Activated CD8-positive, alpha-beta memory T cell treated with anti-CD3 and anti-CD28 coated beads for 24 hours (primary cell): ENCODE data around the gene NKX6-2.
"Not testable (repeated sequence)": the region's sequence is repeated elsewhere in the genome, so short reads cannot be mapped to it uniquely, and the experiment has no call there.

Experiments
- DNase-seq: peaks from one replicate; pipeline ENCODE4 v3.0.0-alpha.2; 2020

The NKX6-2 gene

GRCh38 chr10:132793871-132794849 is 8.2 kb upstream of the NKX6-2 start:
- DNase-seq: no peak

GRCh38 chr10:132793213-132793612 is 7.3 kb upstream of the NKX6-2 start:
- no peak for DNase-seq

DNA sequence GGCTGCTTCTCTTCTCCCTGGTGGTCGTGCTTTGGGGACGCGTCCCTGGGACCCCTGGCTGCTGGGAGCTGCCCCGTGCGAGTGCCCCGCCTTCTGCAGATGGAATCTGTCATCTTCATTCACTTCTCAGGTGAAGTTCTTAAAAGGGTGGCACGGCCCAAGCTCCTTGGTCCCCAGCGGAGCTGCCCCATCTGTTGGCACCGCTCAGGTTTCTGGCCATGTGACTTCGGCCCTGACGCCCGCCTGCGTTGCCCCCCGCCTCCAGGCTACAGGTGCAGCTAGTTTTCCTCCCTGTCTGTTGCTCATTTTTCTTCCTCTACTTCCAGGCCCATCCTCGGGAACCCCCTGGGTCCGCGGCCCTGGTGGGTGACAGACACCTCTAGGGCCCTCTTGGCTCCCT is 6.8 kb upstream of the NKX6-2 start:
- no peak for DNase-seq

GRCh38 chr10:132792099-132792498 is 6.2 kb upstream of the NKX6-2 start:
- DNase-seq: not testable (repeated sequence)

GRCh38 chr10:132790934-132791829 is 5.2 kb upstream of the NKX6-2 start:
- DNase-seq: no peak

- DNase-seq: no peak
Observed at GRCh38 chr10:132790470-132790869, 4.5 kb upstream of the NKX6-2 start.

DNA sequence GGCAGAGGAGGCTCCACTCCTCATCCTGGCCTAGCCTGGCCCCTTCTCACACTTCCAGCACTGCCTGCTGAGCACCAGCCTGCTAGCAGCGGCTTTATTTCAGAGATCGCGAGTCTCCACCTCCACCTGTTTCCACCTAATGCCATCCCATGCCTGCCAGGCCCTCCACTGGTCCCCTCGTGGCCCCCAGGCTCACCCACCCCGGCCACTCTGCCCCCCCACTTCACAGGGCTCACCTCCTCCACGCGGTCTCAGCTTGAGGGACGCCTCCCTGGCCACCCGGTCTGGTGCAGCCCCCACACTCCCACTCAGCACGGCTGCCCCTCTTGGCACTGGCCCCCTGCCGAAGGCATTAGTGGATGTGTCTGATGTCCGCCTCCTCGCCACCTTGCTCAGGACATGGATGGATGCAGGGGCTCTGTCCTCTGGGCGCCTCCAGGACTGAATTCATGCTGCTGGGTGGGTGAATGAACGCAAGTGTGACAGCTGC is 3.8 kb upstream of the NKX6-2 start:
- no peak for DNase-seq

GRCh38 chr10:132788831-132789219 is 2.9 kb upstream of the NKX6-2 start:
- no peak for DNase-seq

- DNase-seq: no peak
Observed at GRCh38 chr10:132788180-132788830, 2.4 kb upstream of the NKX6-2 start.

DNA sequence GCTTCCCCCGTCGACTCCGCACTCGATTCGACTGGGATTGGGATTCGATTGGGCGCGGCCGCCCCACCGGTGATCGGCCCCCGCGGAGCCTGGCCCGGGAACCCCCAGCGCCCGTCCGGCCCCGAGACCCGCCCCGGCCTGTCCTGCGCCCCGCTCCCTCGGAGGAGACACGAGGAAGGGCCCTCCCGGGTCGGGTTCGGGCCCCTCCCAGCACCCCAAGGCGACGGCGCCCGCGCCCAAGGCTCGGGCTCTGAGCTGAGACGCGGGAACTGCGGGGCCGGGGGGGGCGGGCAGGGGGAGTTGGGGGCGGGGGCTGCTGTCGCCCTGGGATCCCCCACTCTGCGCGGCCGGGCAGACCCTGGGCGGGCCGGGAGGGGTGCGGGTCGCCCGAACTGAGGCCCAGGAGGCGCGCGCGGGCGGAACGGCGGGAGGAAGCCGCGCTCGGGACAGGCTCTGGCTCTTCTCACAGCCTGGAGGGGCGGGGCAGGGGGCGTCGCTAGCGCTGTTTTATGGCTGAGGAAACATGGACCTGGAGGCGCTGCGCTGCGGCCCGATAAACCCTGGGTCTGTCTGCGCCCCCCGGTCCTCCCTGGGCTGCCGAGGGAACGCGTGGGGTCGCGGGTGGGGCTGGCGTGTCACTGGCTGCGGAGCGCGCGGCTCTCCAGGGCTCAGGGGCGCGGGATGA is 1.7 kb upstream of the NKX6-2 start:
- no peak for DNase-seq

GRCh38 chr10:132786884-132787494 is 1.0 kb upstream of the NKX6-2 start:
- no peak for DNase-seq

DNA sequence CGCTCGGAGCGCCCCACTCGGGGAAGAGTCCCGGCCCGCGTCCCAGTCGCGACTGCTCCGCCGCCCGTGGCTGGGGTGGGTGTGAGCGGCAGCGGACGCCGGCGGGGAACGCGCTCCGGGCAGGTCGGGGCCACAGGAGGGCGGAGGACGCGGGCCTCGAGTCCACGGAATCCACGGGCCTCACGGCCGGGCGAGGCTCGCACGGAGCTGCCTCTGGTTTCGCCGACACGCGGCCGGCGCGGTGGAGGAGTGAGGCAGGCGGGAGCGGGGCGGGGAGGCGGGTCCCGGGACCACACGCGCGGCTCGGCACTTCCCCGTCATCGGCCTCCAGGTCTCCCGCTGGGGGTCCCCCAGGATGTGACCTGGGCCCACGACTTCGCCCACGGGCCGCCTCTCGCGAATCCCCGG is 533 bp upstream of the NKX6-2 start:
- no peak for DNase-seq

- no peak for DNase-seq
Observed at GRCh38 chr10:132784866-132785722, 853 bp downstream of the NKX6-2 start.

DNA sequence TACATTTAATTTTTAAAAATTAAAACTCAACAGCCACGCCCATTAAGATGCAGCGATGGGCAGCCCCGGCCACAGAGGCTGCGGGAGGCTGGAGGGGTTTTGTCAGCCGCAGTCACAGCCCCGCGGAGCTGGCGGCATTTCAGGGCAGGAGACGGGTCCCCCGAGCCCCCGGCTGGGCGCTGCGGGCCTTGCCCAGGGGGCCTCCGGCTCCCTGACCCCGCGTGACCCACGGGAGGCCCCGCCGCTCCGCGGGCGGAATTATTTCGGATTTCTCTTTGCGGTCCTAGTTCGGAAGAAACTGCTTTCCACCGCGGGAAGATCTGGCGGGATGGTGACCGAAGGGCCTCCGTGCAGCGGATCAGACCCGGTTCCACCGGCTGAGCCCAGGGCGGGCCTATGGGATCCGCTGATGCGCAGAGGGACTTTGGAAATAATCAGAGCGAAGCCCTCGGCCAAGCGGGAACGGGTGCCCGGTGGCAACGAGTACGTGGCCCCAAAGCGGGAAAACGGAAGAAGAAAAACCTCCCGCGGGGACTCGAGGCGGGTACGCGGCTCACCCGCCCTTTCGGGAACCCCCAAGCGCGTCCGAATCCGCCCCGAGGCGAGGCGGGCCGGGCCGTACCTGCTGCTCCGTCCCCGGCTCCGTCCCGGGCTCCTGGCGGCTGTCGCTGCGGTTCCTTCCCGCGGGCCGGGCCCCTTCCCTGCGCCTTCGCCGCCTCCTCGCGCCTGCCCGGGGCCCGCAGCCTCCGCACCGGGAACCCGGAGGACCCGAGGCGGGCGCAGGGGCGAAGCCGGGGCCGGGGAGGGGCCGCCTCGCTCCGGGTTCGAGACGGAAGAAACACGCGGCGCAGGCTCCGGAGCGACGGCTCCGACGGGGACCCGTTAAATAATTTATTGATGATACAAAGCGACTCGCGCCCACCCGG is 1.7 kb downstream of the NKX6-2 start:
- DNase-seq: no peak

DNA sequence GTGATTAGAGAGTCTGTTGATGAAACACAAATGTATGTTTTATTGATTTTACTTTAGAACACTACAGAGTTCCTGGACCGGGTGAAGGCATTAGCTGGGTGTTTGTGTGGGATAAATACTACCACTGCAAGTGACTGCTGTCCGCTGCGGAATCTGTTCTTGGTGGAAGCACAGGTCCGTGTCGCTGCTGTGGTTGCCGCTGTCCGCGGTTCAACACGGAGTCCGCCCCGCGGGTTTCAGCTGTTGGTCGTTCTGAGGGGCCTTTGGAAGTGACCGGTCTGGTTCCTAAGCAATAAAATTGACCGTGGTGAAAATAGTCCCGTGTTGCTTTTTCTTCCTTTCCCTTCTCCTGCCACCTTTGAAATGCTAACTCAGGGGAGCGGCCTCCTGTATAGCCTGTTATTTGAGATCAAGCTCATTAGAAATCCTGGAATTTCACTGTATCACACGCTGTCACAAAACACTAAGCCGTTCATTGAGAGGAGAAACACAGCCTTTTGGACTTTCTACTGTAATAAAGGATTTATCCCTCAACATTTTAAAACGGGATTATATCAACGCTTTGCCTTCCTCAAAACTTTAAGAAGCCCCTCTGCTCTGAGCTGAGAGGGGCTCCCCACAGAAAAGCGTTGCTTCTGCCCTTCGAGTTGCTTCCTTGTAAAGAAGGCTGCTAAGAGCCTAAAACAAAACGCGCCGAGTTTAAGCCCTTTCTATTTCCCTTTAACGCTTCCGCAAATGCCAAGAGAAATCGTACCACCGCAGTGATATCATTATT is 2.6 kb downstream of the NKX6-2 start:
- no peak for DNase-seq

DNA sequence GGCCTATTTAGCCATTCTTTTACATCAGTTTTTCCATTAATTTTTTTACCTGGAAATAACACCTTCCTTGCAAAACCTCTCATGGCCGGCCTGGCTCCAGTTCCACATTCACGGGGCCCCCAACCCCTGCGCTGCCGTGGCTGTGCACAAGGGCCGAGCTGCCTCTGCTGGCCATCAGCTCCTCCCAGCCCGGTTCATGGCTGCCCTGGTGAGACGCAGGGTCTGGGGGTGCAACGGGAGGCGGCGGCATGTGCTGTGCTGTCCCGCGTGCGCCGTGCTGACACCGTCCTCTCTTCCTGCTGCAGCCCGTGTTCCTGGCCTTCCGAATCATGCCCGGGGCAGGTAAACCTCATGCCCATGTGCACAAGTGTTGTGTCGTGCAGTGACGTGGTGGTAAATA is 4.4 kb downstream of the NKX6-2 start:
- DNase-seq: no peak

GRCh38 chr10:132780356-132780755 is 5.6 kb downstream of the NKX6-2 start:
- DNase-seq: no peak

DNA sequence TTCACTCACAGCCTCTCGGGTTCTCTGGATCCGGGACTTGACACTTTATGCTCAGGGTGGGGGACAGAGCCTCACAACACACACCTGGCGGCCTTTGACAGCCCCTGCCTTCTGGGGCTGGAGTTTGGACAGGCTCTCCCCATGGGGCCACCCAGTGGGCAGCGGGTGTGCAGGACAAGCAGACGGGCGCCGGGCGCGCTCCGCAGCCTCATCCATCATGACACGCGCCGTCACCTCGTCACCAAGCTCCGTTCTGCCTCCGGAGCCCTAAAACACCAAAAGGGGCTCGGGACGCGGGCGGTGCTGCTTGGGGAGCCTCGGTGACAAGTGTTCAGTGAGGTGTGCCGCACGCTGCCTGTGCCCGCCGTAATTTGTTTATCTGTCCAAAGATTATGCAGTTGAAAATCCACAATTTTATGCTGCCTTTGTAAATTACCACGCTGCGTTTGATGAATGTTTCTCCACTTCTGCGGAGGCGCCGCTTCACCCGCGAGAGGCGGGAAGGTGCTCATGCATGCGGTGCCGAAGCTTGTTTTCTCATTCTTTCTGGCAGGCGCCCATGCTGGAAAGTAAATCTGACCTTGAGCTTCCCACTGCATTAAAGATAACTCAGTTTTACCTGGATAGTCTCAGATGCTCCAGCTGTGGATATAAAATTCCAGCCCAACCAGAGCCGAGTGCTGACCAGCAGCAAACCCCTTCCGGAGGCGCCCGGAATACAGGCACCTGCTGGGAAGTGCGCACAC is 6.2 kb downstream of the NKX6-2 start:
- DNase-seq: no peak
